Measurements from ENCODE around the gene FREY1.

- TF ChIP-seq, protein P1, sequence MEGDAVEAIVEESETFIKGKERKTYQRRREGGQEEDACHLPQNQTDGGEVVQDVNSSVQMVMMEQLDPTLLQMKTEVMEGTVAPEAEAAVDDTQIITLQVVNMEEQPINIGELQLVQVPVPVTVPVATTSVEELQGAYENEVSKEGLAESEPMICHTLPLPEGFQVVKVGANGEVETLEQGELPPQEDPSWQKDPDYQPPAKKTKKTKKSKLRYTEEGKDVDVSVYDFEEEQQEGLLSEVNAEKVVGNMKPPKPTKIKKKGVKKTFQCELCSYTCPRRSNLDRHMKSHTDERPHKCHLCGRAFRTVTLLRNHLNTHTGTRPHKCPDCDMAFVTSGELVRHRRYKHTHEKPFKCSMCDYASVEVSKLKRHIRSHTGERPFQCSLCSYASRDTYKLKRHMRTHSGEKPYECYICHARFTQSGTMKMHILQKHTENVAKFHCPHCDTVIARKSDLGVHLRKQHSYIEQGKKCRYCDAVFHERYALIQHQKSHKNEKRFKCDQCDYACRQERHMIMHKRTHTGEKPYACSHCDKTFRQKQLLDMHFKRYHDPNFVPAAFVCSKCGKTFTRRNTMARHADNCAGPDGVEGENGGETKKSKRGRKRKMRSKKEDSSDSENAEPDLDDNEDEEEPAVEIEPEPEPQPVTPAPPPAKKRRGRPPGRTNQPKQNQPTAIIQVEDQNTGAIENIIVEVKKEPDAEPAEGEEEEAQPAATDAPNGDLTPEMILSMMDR (IDR thresholded peaks at IDR 0.05), result no peak
- TF ChIP-seq POLR2A (IDR thresholded peaks at IDR 0.05), result no peak
- TF ChIP-seq POLR2AphosphoS5 (IDR thresholded peaks at IDR 0.05), result no peak
These were observed 17.9 kb upstream of the FREY1 start for GRCh38 chr11:45924927-45925326.
